Colonic mucosa (tissue), 4 donors: Measurements from ENCODE around the gene HSD17B14. TPM values are rescaled to one million over a fixed set of nuclear protein-coding genes. Genes with fewer than 3 reads are reported as not detected.
"Not testable (repeated sequence)": the region's sequence is repeated elsewhere in the genome, so short reads cannot be mapped to it uniquely, and the experiment has no call there.

Source experiments
- DNase-seq: peaks from one replicate; pipeline ENCODE4 v3.0.0-alpha.2; 2020
- H3K27ac ChIP-seq: fragments of 200-600 bp; one replicate; pipeline ENCODE4 v1.8.0; 2021
- H3K27me3 ChIP-seq: fragments of 200-600 bp; one replicate; pipeline ENCODE4 v1.8.0; 2021
- H3K36me3 ChIP-seq: fragments of 200-600 bp; one replicate; pipeline ENCODE4 v1.8.0; 2021
- H3K4me1 ChIP-seq: fragments of 200-600 bp; one replicate; pipeline ENCODE4 v1.8.0; 2021; ENCODE audit warnings: mild to moderate bottlenecking
- H3K4me3 ChIP-seq: fragments of 200-600 bp; one replicate; pipeline ENCODE4 v1.8.0; 2021
- H3K9ac ChIP-seq, 2 donors: one replicate each; pipeline ENCODE4 v1.7.0; 2013; ENCODE audit warnings: control low read depth in 2 of 2, low read depth in 2 of 2, low read length in 2 of 2
- H3K9me3 ChIP-seq: fragments of 200-600 bp; one replicate; pipeline ENCODE4 v1.8.0; 2021
- CTCF ChIP-seq: fragments of 200-600 bp; IDR thresholded peaks from one replicate; pipeline ENCODE4 v1.8.0; 2022; ENCODE audit warnings: antibody characterized with exemption, mild to moderate bottlenecking
- intact Hi-C: fragments of 100-400 bp; cut with DNase I; formaldehyde crosslinking; loops from one replicate; pipeline ENCODE4 v1.14.1; 2022
- total RNA-seq, 2 donors: library from RNA; stranded (reverse); fragmentation: NEBNext Ultra II Directional in 1 of 2; extraction: Animal tissue kit (Norgen Biotek cat#: 25700) in 1 of 2; gene quantifications; one replicate each; pipeline ENCODE4 v1.2.1, GENCODE V29; 2021
- donor health status: healthy.
- donor health status: DM: no; HTN: no; CAD: no.
- donor health status: DM: no; HTN: no; CAD: no.

The HSD17B14 gene
- total RNA-seq, 2 donors from 2014 or later = 0.79 to 2.8 TPM

- Histone ChIP-seq H3K9ac (no peak overlapping the region), H3K4me1 (peaks cover 12% of the 10 kb centered on the region), H3K4me3 (no peak overlapping the region), H3K27me3 (no peaks in the 10 kb centered on the region), H3K36me3 (no peaks in the 10 kb centered on the region), H3K9me3 (no peaks in the 10 kb centered on the region), H3K27ac (no peak overlapping the region)
- no peak for DNase-seq
- intact Hi-C loops = loop anchor here (10.0 kb wide), 1 partner anchor 86 kb away; the partner anchor contains the start of gene FTL
- TF ChIP-seq CTCF = no peak
Measured at GRCh38 chr19:48878196-48879024, 42.1 kb upstream of the HSD17B14 start.

- H3K9ac ChIP-seq = no peak overlapping the region
- H3K9me3 ChIP-seq = no peaks in the 10 kb centered on the region
- H3K27ac ChIP-seq = no peak overlapping the region
- H3K4me3 ChIP-seq = no peak overlapping the region
- no peaks in the 10 kb centered on the region for H3K27me3 ChIP-seq
- H3K4me1 ChIP-seq = peaks cover 15% of the 10 kb centered on the region
- H3K36me3 ChIP-seq = no peaks in the 10 kb centered on the region
- intact Hi-C loops = loop anchor here (10.0 kb wide), 1 partner anchor 87 kb away; the partner anchor contains the start of gene FTL
- no peak for DNase-seq
- TF ChIP-seq CTCF = no peak
Measured at GRCh38 chr19:48877855-48878195, 41.5 kb upstream of the HSD17B14 start.

GRCh38 chr19:48876043-48876981 is 40.0 kb upstream of the HSD17B14 start:
- not testable (repeated sequence) for H3K9me3 ChIP-seq, DNase-seq, H3K36me3 ChIP-seq, H3K27me3 ChIP-seq
- peaks cover 15% of the 10 kb centered on the region for H3K4me1 ChIP-seq
- peak overlapping the region; percentile 81 to 100 for H3K9ac ChIP-seq
- peak overlapping the region; percentile 97 for H3K27ac ChIP-seq
- peak overlapping the region; percentile 63 for H3K4me3 ChIP-seq
- intact Hi-C loops = loop anchor here (10.0 kb wide), 1 partner anchor 88 kb away; the partner anchor contains the start of gene FTL

GRCh38 chr19:48874303-48875135 is 38.2 kb upstream of the HSD17B14 start:
- peak; percentile 65 for DNase-seq
- Histone ChIP-seq H3K4me3 (peak overlapping the region; percentile 63), H3K27ac (peak overlapping the region; percentile 97), H3K4me1 (peaks cover 15% of the 10 kb centered on the region), H3K9me3 (no peaks in the 10 kb centered on the region), H3K27me3 (no peaks in the 10 kb centered on the region), H3K36me3 (no peaks in the 10 kb centered on the region), H3K9ac (peak overlapping the region; percentile 95 to 100)
- intact Hi-C loops = loop anchor here (10.0 kb wide), 1 partner anchor 90 kb away; the partner anchor contains the start of gene FTL
- no peak for TF ChIP-seq CTCF

GRCh38 chr19:48873476-48874302 is 37.4 kb upstream of the HSD17B14 start:
- no peak for DNase-seq
- intact Hi-C loops = loop anchor here (10.0 kb wide), 1 partner anchor 91 kb away; the partner anchor contains the start of gene FTL
- TF ChIP-seq CTCF = no peak
- Histone ChIP-seq H3K9me3 (no peaks in the 10 kb centered on the region), H3K9ac (peak overlapping the region; percentile 95 to 100), H3K4me3 (peak overlapping the region; percentile 63), H3K27me3 (no peaks in the 10 kb centered on the region), H3K4me1 (peaks cover 15% of the 10 kb centered on the region), H3K36me3 (no peaks in the 10 kb centered on the region), H3K27ac (peak overlapping the region; percentile 97)
